Keratinocyte (primary cell): ENCODE data around the gene RNASE9. TPM values are rescaled to one million over a fixed set of nuclear protein-coding genes. Genes with fewer than 3 reads are reported as not detected.
A peak's percentile ranks its signal among the peaks of the same experiment; 100 is the strongest.

ENCODE experiments used
- DNase-seq: peaks from one replicate; pipeline ENCODE4 v3.0.0-alpha.2; 2011; ENCODE audit warnings: low read depth, missing footprints, low spot score
- FAIRE-seq: peaks from 2 replicates; lab custom pipeline; 2011; peaks lifted over from hg19 to GRCh38; lab: Jason Lieb, UNC
- H2AFZ ChIP-seq: 2 replicates; pipeline ENCODE4 v1.6.0; 2012; ENCODE audit warnings: low read length, control low read depth, inconsistent platforms; ENCODE audit not compliant: control insufficient read depth
- H3K27ac ChIP-seq: 2 replicates; pipeline ENCODE4 v1.5.1; 2011; ENCODE audit warnings: low read length; ENCODE audit not compliant: control insufficient read depth, insufficient read depth
- H3K27me3 ChIP-seq: 3 replicates; pipeline ENCODE4 v1.6.0; 2011; ENCODE audit warnings: low read length; ENCODE audit not compliant: control insufficient read depth, insufficient read depth; ENCODE audit errors: extremely low read depth
- H3K36me3 ChIP-seq, 2 experiments: 2 replicates in 1 of 2; 3 replicates in 1 of 2; pipeline ENCODE4 v1.5.1; 2011; ENCODE audit warnings: low read length in 2 of 2, mild to moderate bottlenecking in 1 of 2; ENCODE audit not compliant: control insufficient read depth in 2 of 2, insufficient read depth in 2 of 2; ENCODE audit errors: extremely low read depth in 1 of 2
- H3K4me1 ChIP-seq: 3 replicates; pipeline ENCODE4 v1.5.1; 2011; ENCODE audit warnings: low read length; ENCODE audit not compliant: control insufficient read depth, insufficient read depth; ENCODE audit errors: extremely low read depth
- H3K4me2 ChIP-seq: 3 replicates; pipeline ENCODE4 v1.6.0; 2011; ENCODE audit warnings: low read depth, low read length; ENCODE audit not compliant: control insufficient read depth, insufficient read depth; ENCODE audit errors: extremely low read depth
- H3K4me3 ChIP-seq, 3 experiments: fragments of 200-600 bp in 1 of 3; sonication (generic) in 1 of 3; 2 replicates in 2 of 3; 3 replicates in 1 of 3; pipeline ENCODE4 v1.5.1; 2011 to 2016; ENCODE audit warnings: low read length in 3 of 3, mild to moderate bottlenecking in 3 of 3, control low read depth in 2 of 3, inconsistent platforms in 1 of 3, low read depth in 1 of 3, mixed read lengths in 1 of 3, mixed run types in 1 of 3, moderate library complexity in 1 of 3; ENCODE audit not compliant: control insufficient read depth in 2 of 3, insufficient read depth in 2 of 3; ENCODE audit errors: extremely low read depth in 1 of 3
- H3K79me2 ChIP-seq: 2 replicates; pipeline ENCODE4 v1.6.0; 2012; ENCODE audit warnings: low read length; ENCODE audit not compliant: control insufficient read depth, insufficient read depth
- H3K9ac ChIP-seq: 3 replicates; pipeline ENCODE4 v1.6.0; 2011; ENCODE audit warnings: low read length; ENCODE audit not compliant: control insufficient read depth, insufficient read depth; ENCODE audit errors: extremely low read depth
- H3K9me1 ChIP-seq: 3 replicates; pipeline ENCODE4 v1.6.0; 2011; ENCODE audit warnings: low read length; ENCODE audit not compliant: control insufficient read depth, insufficient read depth; ENCODE audit errors: extremely low read depth
- H3K9me3 ChIP-seq: 2 replicates; pipeline ENCODE4 v1.5.1; 2012; ENCODE audit warnings: low read depth, low read length; ENCODE audit not compliant: control insufficient read depth
- H4K20me1 ChIP-seq: 3 replicates; pipeline ENCODE4 v1.6.0; 2011; ENCODE audit warnings: low read length; ENCODE audit not compliant: control insufficient read depth, insufficient read depth; ENCODE audit errors: extremely low read depth
- CTCF ChIP-seq, 3 experiments: IDR thresholded peaks in 1 of 3; conservative IDR thresholded peaks in 1 of 3; optimal IDR thresholded peaks in 1 of 3; 2 replicates in 2 of 3; 3 replicates in 1 of 3; pipeline versions ENCODE3 to v1.5.1; 2011; ENCODE audit warnings: low read length in 3 of 3, mild to moderate bottlenecking in 3 of 3, moderate library complexity in 2 of 3, control low read depth in 1 of 3, inconsistent platforms in 1 of 3; ENCODE audit not compliant: insufficient read depth in 2 of 3; ENCODE audit errors: extremely low read depth in 1 of 3
- EZH2 ChIP-seq: IDR thresholded peaks from one replicate; pipeline ENCODE4 v1.6.1; 2012; ENCODE audit warnings: inconsistent platforms, mild to moderate bottlenecking, low read length, moderate library complexity
- dilution Hi-C: fragments of 300-500 bp; cut with MboI; formaldehyde crosslinking; loops from one replicate; pipeline ENCODE4 v1.7.0; 2020; ENCODE audit warnings: low sequenced_read_pairs; ENCODE audit not compliant: extremely low pct_ligation_motif_present
- polyA plus RNA-seq, 5 experiments: library from polyadenylated mRNA; depleted of rRNA in 3 of 5; stranded (reverse) in 3 of 5; stranded (forward) in 1 of 5; unstranded in 1 of 5; fragments of >200 nt; gene quantifications; 1 replicate in 1 of 5; 2 replicates in 3 of 5; 3 replicates in 1 of 5; pipeline versions ENCODE4 v1.2.1 to v1.2.3, GENCODE V29; 2011 to 2012; ENCODE audit warnings: missing spikeins in 2 of 5, low read depth in 1 of 5, low replicate concordance in 1 of 5

RNASE9 gene
- polyA plus RNA-seq, 1 donor (not counting 4 experiments of a cell fraction or from before 2014, with no cell fraction given), result not detected

- Histone ChIP-seq H3K4me3 (peak overlapping the region; percentile 82 to 96 (median 91)), H3K36me3 (no peaks in the 10 kb centered on the region), H3K9me1 (peaks cover 3% of the 10 kb centered on the region), H2AFZ (peak overlapping the region; percentile 96), H3K79me2 (no peaks in the 10 kb centered on the region), H3K4me1 (peaks cover 9% of the 10 kb centered on the region), H3K4me2 (peak overlapping the region; percentile 88), H3K9ac (peak overlapping the region; percentile 69), H3K9me3 (no peaks in the 10 kb centered on the region), H3K27me3 (no peaks in the 10 kb centered on the region), H3K27ac (peak overlapping the region; percentile 26), H4K20me1 (no peaks in the 10 kb centered on the region)
- dilution Hi-C loops, result no loop called here
- DNase-seq (peak; percentile 81), FAIRE-seq (no peak)
- peak; percentile 69 to 97 (median 82) for TF ChIP-seq CTCF (optimal IDR thresholded peaks at IDR 0.05 in 1 of 3, IDR thresholded peaks at IDR 0.05 in 1 of 3, conservative IDR thresholded peaks at IDR 0.05 in 1 of 3; ENCODE audit: extremely low read depth in 1 of 3, insufficient read depth in 2 of 3, low read length in 3 of 3)
- TF ChIP-seq EZH2, result no peak
Observed at GRCh38 chr14:20609215-20610001, 48.6 kb upstream of the RNASE9 start.

- Histone ChIP-seq H3K9ac (no peak overlapping the region), H3K27ac (no peak overlapping the region), H3K4me1 (peaks cover 4% of the 10 kb centered on the region), H3K79me2 (no peaks in the 10 kb centered on the region), H4K20me1 (no peaks in the 10 kb centered on the region), H3K4me2 (no peak overlapping the region), H3K9me1 (peaks cover 3% of the 10 kb centered on the region), H3K9me3 (no peaks in the 10 kb centered on the region), H2AFZ (no peak overlapping the region), H3K36me3 (no peaks in the 10 kb centered on the region), H3K4me3 (no peak overlapping the region), H3K27me3 (no peaks in the 10 kb centered on the region)
- dilution Hi-C loops, result no loop called here
- TF ChIP-seq CTCF (optimal IDR thresholded peaks at IDR 0.05 in 1 of 3, IDR thresholded peaks at IDR 0.05 in 1 of 3, conservative IDR thresholded peaks at IDR 0.05 in 1 of 3; ENCODE audit: extremely low read depth in 1 of 3, insufficient read depth in 2 of 3, low read length in 3 of 3) (no peak), EZH2 (no peak)
- FAIRE-seq (no peak), DNase-seq (no peak)
Observed at GRCh38 chr14:20608383-20609110, 47.7 kb upstream of the RNASE9 start.
